GM18951 (cell line): ENCODE measurements around the gene CASKIN1.

Experiments used
- POLR2A ChIP-seq: IDR thresholded peaks from 4 replicates; pipeline ENCODE4 v1.6.1; 2011; ENCODE audit warnings: mild to moderate bottlenecking; ENCODE audit not compliant: insufficient read length, insufficient read depth; ENCODE audit errors: extremely low read depth
- in situ Hi-C: fragments of 300-500 bp; cut with MboI; formaldehyde crosslinking; loops from one replicate; pipeline ENCODE4 v1.12.0; 2022; ENCODE audit warnings: low sequenced_read_pairs, mixed read lengths, inconsistent platforms; ENCODE audit not compliant: unreplicated experiment

CASKIN1 gene

GRCh38 chr16:2167068-2167638 lies 29.3 kb downstream of the CASKIN1 start:
- no peak for TF ChIP-seq POLR2A
- in situ Hi-C loops, result no loop called here

DNA sequence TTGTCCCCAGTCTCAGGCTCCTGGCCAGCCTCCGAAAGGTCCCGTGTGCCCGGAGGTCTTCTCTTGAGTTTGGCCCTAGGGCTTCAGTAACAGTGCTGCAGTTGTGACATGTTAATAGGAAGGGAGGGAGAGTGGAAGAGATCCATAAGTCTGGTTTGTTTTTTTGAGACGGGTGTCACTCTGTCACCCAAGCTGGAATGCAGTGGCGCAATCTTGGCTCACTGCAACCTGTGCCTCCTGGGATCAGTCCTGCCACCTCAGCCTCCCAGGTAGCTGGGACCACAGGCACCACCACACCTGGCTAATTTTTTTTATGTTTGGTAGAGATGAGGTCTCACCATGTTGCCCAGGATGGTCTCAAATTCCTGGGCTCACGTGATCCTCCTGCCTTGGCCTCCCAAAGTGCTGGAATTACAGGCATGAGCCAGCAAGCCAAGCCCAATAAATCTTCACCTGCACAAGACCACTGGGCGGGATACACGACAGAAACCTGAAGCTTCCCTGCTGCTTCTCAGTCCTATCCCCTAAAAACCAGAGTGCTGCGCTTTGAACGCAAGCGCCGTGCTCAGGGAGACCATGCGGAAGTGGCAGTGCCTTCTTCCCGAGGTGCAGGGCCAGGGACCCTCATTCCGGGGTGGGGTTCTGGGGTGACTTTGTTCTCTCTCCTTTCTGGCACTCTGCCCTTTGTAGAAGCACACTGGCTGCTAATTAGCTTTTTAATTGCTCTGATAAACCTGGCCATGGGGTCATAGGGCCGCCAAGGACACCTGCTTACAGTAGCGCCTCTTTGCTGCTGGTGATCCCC lies 29.9 kb downstream of the CASKIN1 start:
- in situ Hi-C loops, result no loop called here
- TF ChIP-seq POLR2A, result no peak

DNA sequence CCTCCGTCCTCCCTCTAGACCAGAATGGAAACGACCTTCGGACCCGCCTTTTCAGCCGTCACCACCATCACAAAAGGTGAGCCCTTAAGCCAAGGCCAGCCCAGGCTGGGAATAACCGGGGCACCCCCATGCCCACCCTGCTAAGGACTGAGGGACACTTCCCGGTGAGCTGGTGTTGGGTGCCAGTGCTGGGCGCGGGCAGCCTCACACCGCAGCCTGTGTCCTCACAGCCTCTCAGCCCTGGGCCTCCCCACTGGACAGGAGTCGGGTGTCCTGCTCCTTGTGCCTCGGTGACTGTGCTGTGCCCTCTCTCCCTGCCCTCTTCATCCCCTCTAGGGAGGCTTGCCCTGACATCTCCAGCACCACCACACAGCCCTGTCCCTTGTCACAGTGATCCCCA lies 30.5 kb downstream of the CASKIN1 start:
- in situ Hi-C loops, result no loop called here

GRCh38 chr16:2163211-2163881 lies 33.1 kb downstream of the CASKIN1 start:
- TF ChIP-seq POLR2A, result no peak
- in situ Hi-C loops, result no loop called here

More for the DNA sequence above, 30.5 kb downstream of the CASKIN1 start:
- no peak for TF ChIP-seq POLR2A

DNA sequence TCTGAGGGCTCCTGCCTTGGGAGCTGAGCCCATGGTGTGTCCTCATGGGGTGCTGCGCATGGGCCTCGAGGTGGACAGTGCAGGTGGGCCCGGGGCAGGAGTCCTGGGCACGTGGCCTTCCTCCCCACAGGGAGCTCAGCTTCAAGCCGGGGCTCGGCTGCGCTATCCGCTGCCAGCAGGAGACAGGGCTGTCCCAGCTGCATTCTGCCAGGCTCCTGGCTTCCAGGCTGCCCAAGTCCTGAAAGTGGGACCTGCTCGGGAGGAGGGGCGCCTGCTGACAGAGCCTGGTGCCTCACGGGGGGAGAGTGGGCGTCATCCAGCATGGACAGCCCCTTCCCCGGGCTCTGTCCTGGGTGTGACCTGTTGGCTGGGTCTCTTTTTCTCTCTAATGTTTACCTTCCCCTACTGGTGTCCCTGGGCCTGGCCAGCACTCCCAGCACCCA lies 33.7 kb downstream of the CASKIN1 start:
- TF ChIP-seq POLR2A, result no peak
- in situ Hi-C loops, result no loop called here

- no peak for TF ChIP-seq POLR2A
- in situ Hi-C loops, result no loop called here
Observed at GRCh38 chr16:2161911-2162310, 34.5 kb downstream of the CASKIN1 start.

- no peak for TF ChIP-seq POLR2A
- in situ Hi-C loops, result no loop called here
Observed at GRCh38 chr16:2160915-2161551, 35.4 kb downstream of the CASKIN1 start.

GRCh38 chr16:2159175-2159838 lies 37.1 kb downstream of the CASKIN1 start:
- no peak for TF ChIP-seq POLR2A
- in situ Hi-C loops, result no loop called here

DNA sequence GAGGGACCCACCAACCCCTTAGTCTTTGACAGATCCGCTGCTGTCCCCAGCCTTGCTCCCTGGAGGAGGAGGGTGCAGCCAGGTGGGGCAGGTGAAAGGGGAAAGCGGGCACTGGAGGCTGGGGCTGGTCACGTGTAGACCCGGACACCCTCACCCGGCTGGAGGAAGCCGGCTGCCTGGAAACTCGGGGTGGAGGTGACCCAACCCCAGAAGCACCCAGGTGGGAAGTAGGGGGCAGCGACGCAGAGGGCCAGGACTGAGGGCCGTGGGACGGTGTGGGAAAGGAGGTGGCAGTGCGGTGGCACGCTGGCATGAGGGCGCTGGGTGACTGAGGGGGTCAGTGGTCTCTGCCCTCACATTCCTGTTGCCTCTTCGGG lies 38.2 kb downstream of the CASKIN1 start:
- TF ChIP-seq POLR2A, result no peak
- in situ Hi-C loops, result no loop called here

DNA sequence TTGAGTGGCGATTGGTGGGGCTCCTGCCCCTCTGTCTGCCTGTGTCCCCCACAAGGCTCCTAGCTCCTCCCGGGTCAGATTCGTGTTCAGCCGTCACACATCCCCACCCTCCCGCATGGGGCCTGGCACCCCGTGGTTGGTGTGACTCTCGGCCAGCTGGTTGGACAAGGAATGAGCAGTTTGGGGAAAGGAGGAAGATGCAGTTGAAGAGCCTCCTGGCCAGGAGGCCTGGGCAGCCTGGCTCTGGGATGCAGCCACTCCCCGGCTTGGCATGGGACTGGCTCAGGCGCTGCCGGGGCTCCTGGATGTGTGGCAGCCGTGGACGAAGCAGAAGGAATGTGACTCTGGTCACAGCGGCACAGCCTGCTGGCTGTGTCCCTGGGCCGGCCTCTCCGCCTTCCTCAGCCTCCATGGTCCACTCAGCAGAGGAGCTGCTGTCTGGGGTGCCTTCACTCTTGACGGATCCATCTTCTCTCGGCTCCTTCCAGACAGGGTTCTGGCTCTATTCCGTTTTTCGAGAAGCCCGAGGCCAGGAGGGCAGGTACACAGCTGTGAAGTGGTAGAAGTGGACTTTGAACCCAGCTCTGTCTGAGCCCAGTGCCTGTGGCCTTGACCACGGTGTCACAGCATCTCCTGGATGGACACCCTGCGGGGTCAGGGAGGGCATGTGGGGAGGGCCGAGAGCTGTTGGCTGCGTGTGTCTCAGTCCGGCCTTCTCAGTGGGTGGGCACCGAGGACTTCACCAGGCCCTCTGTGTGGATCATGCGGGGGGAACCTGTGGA lies 38.7 kb downstream of the CASKIN1 start:
- in situ Hi-C loops, result no loop called here
- no peak for TF ChIP-seq POLR2A

GRCh38 chr16:2156849-2157224 lies 39.6 kb downstream of the CASKIN1 start:
- in situ Hi-C loops, result no loop called here
- TF ChIP-seq POLR2A, result no peak
